Measurements from ENCODE around the gene CTPS1. TPM values are rescaled to one million over a fixed set of nuclear protein-coding genes. Genes with fewer than 3 reads are reported as not detected.

CTPS1 gene
- total RNA-seq, 4 donors from 2014 or later, result 30.9 to 70.1 (median 51.3) TPM

GRCh38 chr1:41032147-41032546 lies 52.7 kb downstream of the CTPS1 start:
- intact Hi-C loops (cut with DNase I; ENCODE audit: low total_unique reads), result no loop called here
- Histone ChIP-seq H3K27ac (no peak overlapping the region), H3K27me3 (no peaks in the 10 kb centered on the region), H3K36me3 (no peaks in the 10 kb centered on the region), H3K9me3 (no peaks in the 10 kb centered on the region), H3K4me3 (no peak overlapping the region), H3K4me1 (no peaks in the 10 kb centered on the region)
- no peak for DNase-seq
- TF ChIP-seq, protein P1, sequence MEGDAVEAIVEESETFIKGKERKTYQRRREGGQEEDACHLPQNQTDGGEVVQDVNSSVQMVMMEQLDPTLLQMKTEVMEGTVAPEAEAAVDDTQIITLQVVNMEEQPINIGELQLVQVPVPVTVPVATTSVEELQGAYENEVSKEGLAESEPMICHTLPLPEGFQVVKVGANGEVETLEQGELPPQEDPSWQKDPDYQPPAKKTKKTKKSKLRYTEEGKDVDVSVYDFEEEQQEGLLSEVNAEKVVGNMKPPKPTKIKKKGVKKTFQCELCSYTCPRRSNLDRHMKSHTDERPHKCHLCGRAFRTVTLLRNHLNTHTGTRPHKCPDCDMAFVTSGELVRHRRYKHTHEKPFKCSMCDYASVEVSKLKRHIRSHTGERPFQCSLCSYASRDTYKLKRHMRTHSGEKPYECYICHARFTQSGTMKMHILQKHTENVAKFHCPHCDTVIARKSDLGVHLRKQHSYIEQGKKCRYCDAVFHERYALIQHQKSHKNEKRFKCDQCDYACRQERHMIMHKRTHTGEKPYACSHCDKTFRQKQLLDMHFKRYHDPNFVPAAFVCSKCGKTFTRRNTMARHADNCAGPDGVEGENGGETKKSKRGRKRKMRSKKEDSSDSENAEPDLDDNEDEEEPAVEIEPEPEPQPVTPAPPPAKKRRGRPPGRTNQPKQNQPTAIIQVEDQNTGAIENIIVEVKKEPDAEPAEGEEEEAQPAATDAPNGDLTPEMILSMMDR (IDR thresholded peaks at IDR 0.05), result no peak
- TF ChIP-seq POLR2A (IDR thresholded peaks at IDR 0.05), result no peak

- Histone ChIP-seq H3K27me3 (no peaks in the 10 kb centered on the region), H3K4me1 (no peaks in the 10 kb centered on the region), H3K4me3 (no peak overlapping the region), H3K27ac (no peak overlapping the region), H3K9me3 (no peaks in the 10 kb centered on the region), H3K36me3 (no peaks in the 10 kb centered on the region)
- intact Hi-C loops (cut with DNase I; ENCODE audit: low total_unique reads), result no loop called here
- DNase-seq, result no peak
- TF ChIP-seq POLR2A (IDR thresholded peaks at IDR 0.05), result no peak
- TF ChIP-seq, protein P1 (IDR thresholded peaks at IDR 0.05), result no peak
These were observed 53.8 kb downstream of the CTPS1 start for GRCh38 chr1:41033272-41033671.

- Histone ChIP-seq H3K27ac (no peak overlapping the region), H3K9me3 (no peaks in the 10 kb centered on the region), H3K4me1 (no peaks in the 10 kb centered on the region), H3K36me3 (no peaks in the 10 kb centered on the region), H3K4me3 (no peak overlapping the region), H3K27me3 (no peaks in the 10 kb centered on the region)
- intact Hi-C loops (cut with DNase I; ENCODE audit: low total_unique reads), result no loop called here
- DNase-seq, result no peak
- TF ChIP-seq POLR2A (IDR thresholded peaks at IDR 0.05), result no peak
- TF ChIP-seq, protein P1 (IDR thresholded peaks at IDR 0.05), result no peak
These were observed 57.8 kb downstream of the CTPS1 start for GRCh38 chr1:41037116-41037903.

DNA sequence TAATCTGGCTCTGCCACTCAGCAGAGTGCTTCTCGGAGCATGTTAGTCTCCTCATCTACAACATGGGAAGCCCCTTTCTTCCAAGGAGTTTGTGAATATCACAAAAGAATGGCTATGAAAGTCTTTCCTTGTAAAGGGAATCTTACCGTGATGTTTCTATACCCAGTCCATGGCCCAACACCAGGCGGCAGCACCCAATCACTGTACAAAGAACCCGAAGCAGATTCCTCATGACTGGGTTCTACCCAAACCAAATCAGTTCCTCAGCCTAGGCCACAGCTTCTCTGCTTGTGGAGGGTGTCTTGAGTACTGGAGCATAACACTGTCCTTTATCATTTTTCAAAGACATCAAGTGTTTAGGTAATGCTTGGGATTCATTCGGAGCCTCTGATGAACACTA lies 58.6 kb downstream of the CTPS1 start:
- no peaks in the 10 kb centered on the region for H3K9me3 ChIP-seq
- no peaks in the 10 kb centered on the region for H3K36me3 ChIP-seq
- H3K4me1 ChIP-seq, result no peaks in the 10 kb centered on the region
- intact Hi-C loops (cut with DNase I; ENCODE audit: low total_unique reads), result no loop called here
- no peak overlapping the region for H3K27ac ChIP-seq
- no peaks in the 10 kb centered on the region for H3K27me3 ChIP-seq
- no peak overlapping the region for H3K4me3 ChIP-seq
- no peak for TF ChIP-seq POLR2A (IDR thresholded peaks at IDR 0.05)
- TF ChIP-seq, protein P1 (IDR thresholded peaks at IDR 0.05), result peak in 2 of 4 experiments; percentile 10 to 21
- DNase-seq, result no peak

DNA sequence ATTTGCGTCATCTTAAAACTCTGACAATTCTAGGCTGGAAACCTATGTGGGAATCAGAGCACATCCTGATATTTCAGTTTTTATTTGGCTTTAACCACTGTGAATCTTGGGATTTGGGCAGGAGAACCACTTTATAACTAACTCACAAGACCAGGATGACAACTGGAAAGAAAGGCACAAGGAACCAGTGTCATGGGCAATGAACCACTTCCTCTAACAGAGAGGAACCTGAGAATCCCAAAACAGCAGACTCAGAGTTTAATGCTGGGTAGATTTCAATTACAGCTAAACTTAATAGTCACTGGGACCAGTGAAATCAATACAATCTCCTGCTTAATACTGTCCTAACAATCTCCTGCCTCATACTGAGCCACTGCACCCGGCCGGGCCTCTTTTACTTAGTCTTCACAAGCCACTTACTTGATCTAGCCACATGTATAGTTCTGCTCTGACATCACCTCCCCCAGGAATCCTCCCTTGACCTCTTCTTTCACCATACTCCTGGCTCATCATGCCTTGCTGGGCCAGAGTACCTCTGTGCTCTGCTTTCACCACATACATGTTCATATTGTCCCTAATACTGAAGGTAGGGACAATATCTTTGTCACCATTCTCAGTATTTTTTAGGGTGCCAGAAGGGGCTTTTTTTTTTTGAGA lies 62.2 kb downstream of the CTPS1 start:
- no peaks in the 10 kb centered on the region for H3K36me3 ChIP-seq
- no peak overlapping the region for H3K27ac ChIP-seq
- TF ChIP-seq, protein P1 (IDR thresholded peaks at IDR 0.05), result no peak
- TF ChIP-seq POLR2A (IDR thresholded peaks at IDR 0.05), result no peak
- no peaks in the 10 kb centered on the region for H3K9me3 ChIP-seq
- H3K4me3 ChIP-seq, result no peak overlapping the region
- H3K4me1 ChIP-seq, result no peaks in the 10 kb centered on the region
- H3K27me3 ChIP-seq, result no peaks in the 10 kb centered on the region
- no peak for DNase-seq
- intact Hi-C loops (cut with DNase I; ENCODE audit: low total_unique reads), result no loop called here

Measured in uterus (tissue), 4 donors.